NB4 (cell line): ENCODE results near the gene AMIGO3.

Source experiments
- DNase-seq: peaks from one replicate; pipeline ENCODE4 v3.0.0; 2010; ENCODE audit warnings: low read depth
- H3K4me3 ChIP-seq: one replicate; pipeline ENCODE4 v1.5.1; 2011; ENCODE audit warnings: mild to moderate bottlenecking, low read depth, low read length, moderate library complexity
- CTCF ChIP-seq: IDR thresholded peaks from one replicate; pipeline ENCODE4 v1.5.1; 2012; ENCODE audit warnings: low read depth, low read length
- MAX ChIP-seq: IDR thresholded peaks from 2 replicates; pipeline ENCODE4 v1.6.1; 2011; ENCODE audit warnings: low read depth, low read length
- MYC ChIP-seq: IDR thresholded peaks from 2 replicates; pipeline ENCODE4 v1.6.1; 2011; ENCODE audit warnings: low read depth, low read length
- POLR2A ChIP-seq: IDR thresholded peaks from 2 replicates; pipeline ENCODE4 v1.6.1; 2011; ENCODE audit warnings: mild to moderate bottlenecking; ENCODE audit not compliant: insufficient read length; ENCODE audit errors: extremely low read depth

The AMIGO3 gene

DNA sequence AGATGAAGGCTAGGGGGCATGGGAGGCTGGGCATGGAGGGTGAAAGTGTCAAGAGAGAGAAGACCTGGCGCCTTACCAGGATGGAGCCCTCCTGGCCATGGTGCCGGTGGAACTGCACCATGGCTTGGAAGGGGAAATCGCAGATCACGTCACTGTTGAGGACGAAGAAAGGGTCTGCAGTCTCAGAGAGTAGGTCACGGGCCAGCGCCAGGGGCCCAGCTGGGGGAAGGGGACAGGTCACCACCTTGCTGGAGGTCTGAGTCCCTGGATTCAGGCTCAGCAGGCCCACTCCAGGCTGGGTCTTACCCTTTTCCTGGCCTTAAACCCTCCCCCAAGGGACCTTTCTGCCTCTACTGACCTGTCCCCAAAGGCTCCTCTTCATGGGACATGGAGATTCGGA, 3.4 kb upstream of the AMIGO3 start:
- no peak for TF ChIP-seq MAX
- TF ChIP-seq CTCF = no peak
- no peak for TF ChIP-seq POLR2A
- no peak for TF ChIP-seq MYC
- H3K4me3 ChIP-seq = peak overlapping the region; percentile 98
- DNase-seq = no peak

- TF ChIP-seq POLR2A (no peak), MAX (no peak), MYC (no peak)
- DNase-seq = no peak
- H3K4me3 ChIP-seq = peak overlapping the region; percentile 98
Observed at GRCh38 chr3:49721896-49722781, 2.7 kb upstream of the AMIGO3 start.

GRCh38 chr3:49721596-49721895, 2.1 kb upstream of the AMIGO3 start:
- no peak for DNase-seq
- TF ChIP-seq CTCF (no peak), MYC (no peak), POLR2A (no peak), MAX (no peak)
- H3K4me3 ChIP-seq = no peak overlapping the region

DNA sequence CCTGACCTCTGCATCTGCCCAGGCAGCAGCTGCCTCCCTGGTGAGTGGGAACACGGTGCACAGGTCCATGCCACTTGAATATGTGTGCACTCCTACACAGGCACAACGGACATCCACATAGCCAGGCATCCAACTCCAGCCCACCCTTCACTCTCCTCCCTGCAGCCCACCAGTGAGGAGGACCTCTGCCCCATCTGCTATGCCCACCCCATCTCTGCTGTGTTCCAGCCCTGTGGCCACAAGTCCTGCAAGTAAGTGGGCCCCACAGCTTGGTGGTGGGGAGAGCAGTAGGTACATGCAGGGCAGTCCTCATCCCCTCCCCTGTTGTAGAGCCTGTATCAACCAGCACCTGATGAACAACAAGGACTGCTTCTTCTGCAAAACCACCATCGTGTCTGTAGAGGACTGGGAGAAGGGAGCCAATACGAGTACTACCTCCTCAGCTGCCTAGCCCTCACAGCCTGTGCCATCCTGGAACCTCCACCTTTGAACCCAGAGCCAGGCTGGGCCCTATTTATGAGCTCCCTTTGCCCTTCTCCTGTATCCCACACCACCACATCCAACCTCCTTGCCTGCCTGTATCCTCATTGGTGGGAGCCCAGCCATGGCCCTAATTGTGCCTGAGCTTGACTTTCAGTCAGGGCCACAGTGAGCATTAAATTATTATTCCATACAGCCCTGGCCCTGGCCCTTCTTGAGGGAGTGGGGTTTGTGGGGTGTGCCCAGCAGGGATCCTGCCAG, 1.5 kb upstream of the AMIGO3 start:
- no peak overlapping the region for H3K4me3 ChIP-seq
- TF ChIP-seq MYC = no peak
- no peak for TF ChIP-seq MAX
- TF ChIP-seq CTCF = no peak
- TF ChIP-seq POLR2A = no peak
- no peak for DNase-seq

- no peak for TF ChIP-seq MAX
- no peak for TF ChIP-seq CTCF
- TF ChIP-seq POLR2A = no peak
- no peak for TF ChIP-seq MYC
- H3K4me3 ChIP-seq = no peak overlapping the region
Observed at GRCh38 chr3:49718858-49719213, 648 bp downstream of the AMIGO3 start.

More at GRCh38 chr3:49718858-49719213, 648 bp downstream of the AMIGO3 start:
- no peak for DNase-seq
